Stimulated activated CD4-positive, alpha-beta T cell treated with anti-CD3 and anti-CD28 coated beads, TNF-alpha, amount 100 ng/mL, for 4 hours (primary cell): ENCODE measurements around the gene TDRD9.
"Not testable (repeated sequence)": the region's sequence is repeated elsewhere in the genome, so short reads cannot be mapped to it uniquely, and the experiment has no call there.

Source experiments
- DNase-seq, 3 experiments: peaks; one replicate each; pipeline ENCODE4 v3.0.0-alpha.2; 2020; ENCODE audit warnings: low read depth in 3 of 3

The TDRD9 gene, protein sequence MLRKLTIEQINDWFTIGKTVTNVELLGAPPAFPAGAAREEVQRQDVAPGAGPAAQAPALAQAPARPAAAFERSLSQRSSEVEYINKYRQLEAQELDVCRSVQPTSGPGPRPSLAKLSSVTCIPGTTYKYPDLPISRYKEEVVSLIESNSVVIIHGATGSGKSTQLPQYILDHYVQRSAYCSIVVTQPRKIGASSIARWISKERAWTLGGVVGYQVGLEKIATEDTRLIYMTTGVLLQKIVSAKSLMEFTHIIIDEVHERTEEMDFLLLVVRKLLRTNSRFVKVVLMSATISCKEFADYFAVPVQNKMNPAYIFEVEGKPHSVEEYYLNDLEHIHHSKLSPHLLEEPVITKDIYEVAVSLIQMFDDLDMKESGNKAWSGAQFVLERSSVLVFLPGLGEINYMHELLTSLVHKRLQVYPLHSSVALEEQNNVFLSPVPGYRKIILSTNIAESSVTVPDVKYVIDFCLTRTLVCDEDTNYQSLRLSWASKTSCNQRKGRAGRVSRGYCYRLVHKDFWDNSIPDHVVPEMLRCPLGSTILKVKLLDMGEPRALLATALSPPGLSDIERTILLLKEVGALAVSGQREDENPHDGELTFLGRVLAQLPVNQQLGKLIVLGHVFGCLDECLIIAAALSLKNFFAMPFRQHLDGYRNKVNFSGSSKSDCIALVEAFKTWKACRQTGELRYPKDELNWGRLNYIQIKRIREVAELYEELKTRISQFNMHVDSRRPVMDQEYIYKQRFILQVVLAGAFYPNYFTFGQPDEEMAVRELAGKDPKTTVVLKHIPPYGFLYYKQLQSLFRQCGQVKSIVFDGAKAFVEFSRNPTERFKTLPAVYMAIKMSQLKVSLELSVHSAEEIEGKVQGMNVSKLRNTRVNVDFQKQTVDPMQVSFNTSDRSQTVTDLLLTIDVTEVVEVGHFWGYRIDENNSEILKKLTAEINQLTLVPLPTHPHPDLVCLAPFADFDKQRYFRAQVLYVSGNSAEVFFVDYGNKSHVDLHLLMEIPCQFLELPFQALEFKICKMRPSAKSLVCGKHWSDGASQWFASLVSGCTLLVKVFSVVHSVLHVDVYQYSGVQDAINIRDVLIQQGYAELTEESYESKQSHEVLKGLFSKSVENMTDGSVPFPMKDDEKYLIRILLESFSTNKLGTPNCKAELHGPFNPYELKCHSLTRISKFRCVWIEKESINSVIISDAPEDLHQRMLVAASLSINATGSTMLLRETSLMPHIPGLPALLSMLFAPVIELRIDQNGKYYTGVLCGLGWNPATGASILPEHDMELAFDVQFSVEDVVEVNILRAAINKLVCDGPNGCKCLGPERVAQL (N-terminal part only)

DNA sequence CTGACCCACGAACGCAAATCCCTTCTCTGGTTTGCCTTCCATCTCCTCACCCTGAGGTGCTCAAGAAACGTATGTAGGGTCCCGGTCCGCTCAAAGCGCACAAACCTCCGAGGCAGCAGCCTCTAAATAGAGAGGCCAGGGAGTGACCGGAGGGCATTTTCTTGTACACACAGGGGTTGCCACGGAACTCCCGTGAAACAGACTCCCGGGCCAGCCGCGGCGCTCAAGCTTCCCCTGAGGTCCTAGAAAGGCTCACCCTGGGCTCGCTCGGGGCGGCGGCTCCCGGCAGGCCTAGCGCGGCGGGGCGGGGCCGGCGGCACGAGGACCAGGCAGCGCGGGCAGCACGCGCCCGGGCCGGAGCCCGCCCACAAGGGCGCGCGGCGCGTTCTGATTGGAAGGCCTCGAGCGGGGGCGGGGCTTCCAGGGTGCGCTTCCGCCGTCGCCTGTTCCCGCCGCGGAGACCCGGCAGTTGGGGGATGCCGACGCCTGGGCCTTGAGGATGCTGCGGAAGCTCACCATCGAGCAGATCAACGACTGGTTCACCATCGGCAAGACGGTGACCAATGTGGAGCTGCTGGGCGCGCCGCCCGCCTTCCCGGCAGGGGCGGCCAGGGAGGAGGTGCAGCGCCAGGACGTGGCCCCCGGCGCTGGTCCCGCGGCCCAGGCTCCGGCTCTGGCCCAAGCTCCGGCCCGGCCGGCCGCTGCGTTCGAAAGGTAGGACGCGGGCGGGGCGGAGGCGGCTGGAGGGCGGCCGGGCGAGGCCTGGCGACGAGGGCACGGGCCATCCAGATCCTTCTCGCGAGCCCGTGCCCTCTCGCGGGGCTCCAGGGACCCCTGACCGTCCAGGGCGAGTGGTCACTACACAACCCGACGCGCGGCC, at the start of gene TDRD9:
TSS of gene TDRD9 (plus strand) at position 446 of the 880 bp plus-strand sequence. CDS start at position 500, 54 bp downstream.
- DNase-seq: no peak

DNA sequence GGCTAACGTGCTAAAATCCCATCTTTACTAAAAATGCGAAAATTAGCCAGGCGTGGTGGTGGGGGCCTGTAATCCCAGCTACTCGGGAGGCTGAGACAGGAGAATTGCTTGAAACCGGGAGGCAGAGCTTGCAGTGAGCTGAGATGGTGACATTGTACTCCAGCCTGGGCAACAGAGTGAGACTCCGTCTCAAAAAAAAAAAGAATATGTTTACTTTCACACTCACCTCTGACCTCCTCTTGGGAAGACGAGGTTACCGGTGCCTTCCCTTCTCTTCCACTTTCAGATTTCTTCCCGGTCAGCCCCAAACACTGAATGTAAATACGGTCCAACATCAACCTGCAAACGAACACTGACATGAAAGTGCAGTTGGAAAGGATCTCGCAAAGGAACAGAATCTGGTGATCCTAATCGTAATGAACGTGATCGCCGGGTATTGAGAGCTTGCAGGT, 49.1 kb upstream of the TDRD9 start:
- no peak for DNase-seq

DNA sequence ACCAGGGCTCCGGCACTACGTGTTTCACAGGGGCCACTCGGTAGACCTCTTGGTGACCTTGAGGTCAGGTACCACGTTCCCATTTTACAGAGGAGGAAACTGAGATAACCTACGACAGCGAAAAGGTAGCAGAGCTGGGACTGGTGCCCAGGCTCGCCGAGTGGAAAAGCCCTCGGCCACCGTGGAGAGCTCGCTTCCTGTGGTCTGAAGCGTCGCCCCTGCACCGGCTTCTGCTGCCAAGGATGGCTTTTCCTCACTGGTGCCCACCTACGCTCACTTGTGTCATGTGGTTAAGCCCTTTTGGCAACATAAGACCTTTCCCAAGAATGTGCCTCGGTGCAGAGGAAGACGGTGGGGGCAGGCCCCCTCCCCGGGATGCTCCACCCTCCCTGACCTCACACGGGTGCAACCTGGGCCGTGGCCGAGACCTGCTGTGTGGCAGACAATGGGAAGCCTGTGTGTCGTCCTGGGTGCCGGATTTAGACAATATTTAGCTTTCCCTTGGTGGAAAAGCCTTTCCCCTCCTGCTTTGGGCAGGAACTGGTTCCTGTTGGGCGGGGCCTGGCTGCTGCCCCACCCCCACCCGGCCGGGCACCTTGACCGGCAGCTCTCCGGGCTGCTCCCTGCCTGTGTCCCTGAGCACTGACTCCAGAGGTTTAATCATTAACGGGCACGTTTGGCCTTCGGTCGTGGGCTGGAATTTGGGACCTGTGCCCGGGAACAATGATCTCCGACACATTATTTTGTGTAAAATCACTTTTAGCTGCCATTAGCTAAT, 48.5 kb upstream of the TDRD9 start:
- DNase-seq: no peak

DNA sequence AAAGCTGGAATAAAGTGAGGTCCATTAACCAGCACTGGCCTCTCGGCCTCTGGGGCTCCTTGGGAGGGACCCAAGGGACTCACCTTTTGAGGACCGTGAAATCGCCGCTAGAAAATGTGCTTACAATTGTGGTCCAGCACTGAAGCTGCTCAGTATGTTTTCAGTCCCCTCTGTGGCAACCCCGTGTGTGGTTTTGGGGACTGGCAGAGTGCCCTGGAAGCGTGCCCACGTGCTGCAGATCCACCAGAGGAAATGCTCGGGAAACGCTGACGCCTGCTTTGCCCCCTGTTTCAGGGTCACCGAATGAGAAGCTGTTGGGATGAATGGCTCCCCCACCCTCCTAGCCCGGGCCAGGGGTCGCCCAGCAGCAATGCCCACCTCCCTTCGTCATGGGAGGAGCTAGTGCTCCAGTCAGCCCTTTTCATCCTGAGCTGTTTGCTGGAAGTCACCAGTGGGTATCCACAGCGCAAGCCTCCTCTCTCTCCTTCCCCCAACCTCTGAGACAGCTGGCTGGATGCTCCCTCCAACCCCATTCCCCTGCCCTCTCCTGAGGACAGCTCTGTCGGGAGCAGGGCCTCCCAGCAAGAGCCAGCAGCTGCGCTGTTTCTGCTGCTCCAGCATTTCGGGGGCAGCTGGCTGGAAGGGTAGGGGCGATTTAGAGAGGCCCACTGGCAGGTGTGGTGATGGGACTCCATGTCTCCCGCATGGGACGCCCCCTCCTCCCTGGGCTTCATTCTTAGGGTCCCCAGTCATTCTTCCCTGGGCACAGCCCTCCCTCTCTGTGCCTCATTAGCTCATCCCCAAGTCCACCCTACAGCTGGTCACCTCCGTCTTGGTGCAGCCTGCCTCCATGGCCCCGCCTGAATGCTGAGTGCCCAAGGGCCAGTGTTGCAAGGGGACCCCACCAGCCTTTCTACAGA, 47.6 kb upstream of the TDRD9 start:
- DNase-seq: no peak

DNA sequence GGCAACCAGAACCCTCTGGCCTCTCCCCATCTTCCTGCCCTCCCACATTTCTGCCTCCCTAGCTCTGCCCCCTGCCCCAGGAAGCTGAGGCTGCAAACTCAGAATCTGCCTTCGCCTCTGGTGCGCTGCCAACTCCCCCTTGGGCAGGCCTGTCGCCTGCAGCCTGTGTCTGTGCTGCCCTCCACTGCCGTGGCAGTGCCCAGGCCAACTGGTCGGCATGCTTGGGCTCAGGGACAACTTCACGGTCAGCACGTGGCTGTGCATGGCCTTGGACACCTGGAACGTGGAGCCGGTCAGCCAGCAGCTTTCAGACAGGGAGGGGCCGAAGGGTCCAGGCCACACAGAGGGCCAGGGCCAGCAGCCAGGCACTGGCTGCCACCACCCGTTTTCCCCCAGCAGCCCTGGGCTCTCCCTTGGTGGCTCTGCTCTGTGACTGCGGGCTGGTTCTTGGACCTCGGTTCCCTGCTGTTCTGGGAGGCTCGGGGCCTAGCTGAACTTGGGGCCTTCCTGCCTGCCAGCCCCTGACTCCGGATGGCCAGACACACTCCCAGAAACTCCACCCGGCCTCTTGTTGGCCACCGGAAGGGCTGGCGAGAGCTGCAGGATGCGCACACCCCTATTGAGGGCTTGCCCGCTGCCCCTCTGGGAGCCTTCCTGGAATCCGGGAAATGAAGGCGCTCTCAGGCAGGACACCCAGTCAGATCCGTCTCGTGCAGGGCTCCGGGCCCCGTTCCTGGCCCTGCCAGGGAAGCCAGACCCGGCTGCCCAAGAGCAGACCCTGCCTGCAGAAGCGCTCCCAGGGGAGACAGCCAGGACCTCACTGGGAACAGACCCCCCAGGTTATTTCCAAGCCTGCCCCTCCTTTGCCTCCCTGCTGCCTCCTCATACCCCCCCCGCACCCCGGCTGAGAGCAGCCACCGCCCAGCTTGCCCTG, 46.7 kb upstream of the TDRD9 start:
- DNase-seq: no peak

DNA sequence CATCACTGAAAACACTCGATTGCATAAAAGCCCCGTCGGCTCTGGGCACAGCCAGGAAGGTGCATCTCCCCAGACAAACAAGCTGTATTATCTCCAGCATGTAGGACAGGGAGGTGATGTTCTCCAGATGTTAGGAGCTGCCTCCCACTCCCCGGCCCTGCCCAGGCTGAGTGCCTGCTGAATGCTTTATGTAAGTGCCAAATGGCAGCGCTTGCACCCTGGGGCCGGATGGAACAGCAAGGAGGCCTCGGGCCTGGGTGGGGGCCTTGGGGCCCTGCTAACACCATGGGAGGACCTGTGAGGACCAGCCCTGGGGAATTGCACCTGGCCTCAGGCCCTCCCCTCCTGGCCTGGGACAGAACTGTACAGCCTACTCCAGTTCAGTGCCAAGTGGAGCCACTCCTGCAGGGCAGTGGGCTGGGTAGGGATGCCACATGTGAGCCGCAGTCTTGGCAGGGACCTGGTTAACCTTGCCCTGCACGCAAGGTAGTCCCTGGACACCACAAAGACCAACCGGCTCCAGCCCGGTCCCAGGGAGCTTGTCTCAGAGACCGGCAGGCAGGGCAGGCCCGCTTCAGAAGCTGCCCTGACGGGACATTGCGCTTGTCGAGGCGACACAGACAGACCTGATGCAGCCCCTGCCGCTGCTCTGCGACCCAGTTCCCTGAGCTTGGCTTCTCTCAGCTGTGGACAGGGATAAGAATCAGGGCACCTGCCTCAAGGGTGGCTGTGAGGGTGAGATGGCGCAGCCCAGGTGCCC, 45.6 kb upstream of the TDRD9 start:
- no peak for DNase-seq

DNA sequence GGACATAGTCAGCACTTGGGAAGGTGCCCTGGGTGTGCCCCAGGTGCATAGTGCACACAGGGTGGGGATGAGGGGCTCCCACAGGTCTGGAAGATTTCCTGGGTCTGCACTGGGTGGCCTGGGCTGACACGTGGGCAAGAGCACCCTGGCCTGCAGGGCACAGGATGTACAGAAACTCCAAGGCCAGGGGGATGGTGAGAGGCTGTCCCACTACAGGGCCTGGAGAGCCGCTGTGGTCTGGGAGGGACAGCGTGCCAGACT, 45.1 kb upstream of the TDRD9 start:
- no peak for DNase-seq

DNA sequence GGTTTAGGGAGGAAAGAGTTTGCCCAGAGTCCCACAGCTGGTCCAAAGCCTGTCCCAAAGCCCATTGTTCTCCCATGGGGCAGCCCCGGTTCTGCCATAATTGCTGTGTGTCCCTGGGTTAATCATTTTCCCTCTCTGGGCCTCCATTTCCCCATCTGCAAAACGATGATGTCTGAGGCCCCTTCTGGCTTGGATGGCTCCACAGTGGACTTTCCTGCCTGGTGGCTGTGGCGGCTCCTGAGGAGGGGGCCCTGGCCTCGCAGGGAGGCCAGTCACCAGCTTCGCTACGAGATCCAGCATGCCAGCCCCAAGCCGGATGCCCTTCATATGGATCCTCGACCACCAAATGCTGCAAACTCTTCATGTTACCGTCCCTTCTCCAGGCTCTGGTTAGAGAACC, 43.4 kb upstream of the TDRD9 start:
- no peak for DNase-seq

DNA sequence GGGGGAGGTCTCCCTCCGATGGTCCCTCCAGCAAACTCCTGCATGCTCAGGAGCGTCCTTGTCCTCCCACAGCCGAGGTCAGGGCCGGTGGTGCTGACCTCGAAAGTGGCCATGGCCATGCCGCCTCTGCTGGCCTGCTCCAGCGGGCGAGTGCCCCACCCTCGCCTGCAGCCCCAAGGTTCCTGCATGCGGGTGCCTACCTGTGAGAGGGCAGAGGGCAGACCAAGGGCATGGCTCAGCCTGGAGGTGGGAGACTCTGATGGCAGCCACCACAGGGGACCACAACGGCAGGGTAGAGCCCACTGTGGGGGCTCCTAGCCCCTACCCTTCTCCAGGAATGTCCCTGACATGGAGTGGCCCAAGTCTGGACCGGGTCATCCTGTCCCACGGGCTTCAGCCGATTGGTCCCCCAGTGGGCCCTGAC, 42.7 kb upstream of the TDRD9 start:
- DNase-seq: no peak

DNA sequence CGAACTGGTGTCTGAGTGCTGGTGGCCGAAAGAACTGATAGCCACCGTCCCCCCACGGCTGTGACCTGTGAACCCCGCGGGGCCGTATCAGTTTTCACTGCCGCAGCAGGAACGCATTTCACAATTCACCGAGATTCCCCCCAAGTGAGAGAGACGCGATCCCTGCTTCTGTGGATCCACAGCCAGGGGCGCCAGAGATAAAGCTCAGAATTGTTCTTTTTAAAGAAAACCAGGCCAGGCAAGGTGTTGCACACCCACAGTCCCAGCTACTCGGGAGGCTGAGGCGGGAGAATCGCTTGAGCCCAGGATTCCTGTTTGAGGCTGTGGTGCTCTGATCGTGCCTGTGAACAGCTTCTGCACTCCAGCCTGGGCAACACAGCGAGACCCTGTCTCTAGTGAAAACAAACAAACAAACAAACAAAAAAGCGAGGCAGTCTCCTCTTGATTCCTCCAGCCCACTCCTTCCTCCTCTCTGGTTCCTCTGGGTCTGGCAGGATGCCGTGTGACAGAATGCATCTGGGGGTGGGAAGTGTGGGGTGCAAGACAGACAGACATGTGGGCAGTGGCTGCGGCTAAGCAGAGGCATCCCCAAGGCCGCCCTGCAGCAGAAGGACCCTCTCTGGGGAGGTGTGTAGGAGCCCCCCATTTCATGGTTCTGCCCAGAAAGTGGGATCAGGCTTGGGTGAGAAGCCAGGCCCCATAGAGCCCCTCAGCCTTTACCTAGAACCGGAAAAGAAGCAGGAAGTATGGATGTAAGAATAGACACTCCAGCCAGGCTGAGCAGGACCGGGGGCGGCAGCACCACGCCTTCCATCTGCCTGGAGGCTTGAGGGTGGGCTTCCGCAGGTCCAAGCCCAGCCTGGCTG, 41.7 kb upstream of the TDRD9 start:
- DNase-seq: no peak

DNA sequence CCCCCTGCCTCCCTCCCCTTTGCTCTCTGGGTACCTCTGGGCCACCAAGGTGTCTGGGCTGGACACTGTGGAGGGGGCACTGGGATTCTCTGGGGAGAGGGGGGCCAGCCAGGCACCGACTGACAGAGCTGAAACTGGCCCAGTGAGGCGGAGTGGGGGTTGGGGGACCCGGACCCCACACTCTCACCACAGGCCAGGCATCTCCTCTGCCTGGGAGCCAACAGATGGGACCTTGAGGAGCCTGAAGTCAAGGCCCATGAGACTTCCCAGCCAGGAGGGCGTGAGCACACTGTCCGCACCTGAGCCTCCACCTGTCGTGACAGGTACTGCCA, 41.1 kb upstream of the TDRD9 start:
- no peak for DNase-seq

DNA sequence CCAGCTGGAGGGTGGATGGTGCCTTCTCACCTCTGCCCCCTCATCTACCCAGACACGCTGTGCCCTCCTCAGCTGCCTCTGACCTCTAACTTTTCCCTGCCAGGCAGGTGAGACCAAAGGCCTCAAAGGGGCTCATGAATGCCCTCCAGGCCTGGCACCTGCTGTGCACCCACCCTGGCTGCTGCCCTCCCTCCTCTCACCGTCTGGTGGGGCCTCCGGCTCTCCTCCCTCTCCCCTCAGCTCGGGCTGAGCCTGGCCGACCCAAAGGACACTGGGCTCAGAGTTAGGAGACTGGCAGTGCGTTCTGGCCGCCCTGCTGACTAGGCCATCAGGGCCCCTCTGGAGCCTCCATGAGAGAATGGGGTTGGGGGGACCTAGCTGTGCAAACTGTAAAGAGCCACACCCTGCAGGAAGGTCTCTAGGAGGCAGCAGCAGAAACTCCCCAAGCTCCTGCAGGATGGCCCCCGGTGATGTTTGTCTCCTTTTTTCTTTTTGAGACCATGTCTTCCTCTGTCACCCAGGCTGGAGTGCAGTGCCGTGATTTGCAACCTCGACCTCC, 40.6 kb upstream of the TDRD9 start:
- DNase-seq: no peak

DNA sequence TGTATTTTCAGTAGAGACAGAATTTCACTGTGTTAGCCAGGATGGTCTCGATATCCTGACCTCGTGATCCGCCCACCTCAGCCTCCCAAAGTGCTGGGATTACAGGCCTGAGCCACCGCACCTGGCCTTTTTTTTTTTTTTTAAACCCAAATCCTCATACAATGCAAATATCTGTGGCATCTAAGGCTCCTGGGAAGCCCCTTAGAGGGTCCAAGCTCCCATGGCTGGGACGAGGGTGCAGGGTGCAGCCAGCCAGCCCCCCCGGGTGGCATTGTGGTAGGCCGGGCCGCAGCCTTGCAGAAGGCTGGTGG, 39.3 kb upstream of the TDRD9 start:
- DNase-seq: not testable (repeated sequence)

DNA sequence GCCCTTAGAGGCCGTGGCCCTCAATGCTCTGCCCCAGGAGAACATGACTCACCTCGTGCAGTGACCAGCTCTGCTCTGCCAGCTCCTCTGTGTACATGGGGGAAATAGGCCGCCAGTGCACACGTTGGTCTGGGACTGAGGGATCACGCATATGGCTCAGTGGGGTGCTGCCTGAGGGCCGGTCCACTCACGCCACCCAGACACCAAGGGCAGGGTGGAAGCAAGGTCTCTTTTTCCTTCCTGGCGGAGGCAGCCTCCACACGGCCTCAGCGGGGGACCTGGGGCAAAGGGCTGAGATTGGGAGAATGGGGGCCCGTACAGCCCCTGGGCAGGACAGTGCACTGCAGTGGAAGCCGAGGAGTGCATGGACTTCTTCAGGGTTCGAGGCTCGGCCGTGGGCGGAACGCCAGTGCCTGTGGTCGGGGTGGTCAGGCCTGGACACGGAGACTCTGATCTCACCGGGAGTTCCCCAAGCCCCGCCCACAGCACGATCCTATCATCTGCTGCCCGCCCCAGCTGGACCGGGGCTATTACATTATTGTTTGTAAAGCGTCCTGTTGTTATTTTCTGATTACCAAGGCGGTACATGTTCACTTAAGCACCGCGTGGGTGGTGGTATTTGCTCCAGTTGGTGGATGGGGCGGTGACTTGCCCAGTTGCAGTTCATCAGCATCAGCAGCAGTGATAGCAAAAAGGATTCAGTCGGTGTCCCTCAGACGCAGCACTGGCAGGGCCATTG, 38.8 kb upstream of the TDRD9 start:
- no peak for DNase-seq

DNA sequence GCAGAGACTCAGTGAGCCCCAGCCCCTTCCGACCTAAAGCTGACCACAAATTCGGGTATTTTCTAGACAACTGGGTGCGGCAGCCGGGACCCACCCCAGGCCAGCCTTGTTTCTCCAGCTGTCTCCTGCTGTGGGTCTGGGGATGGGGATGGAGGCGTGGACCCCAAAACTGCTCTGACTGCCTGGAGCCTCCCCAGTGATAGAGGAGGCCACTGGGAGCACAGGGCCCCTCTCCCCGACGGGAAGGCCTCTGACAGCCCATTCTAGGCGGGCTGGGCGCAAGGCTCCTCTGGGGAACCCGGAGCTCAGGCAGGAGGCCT, 38.2 kb upstream of the TDRD9 start:
- DNase-seq: no peak
